K562 (cell line): ENCODE results near the gene STRIP1. TPM values are rescaled to one million over a fixed set of nuclear protein-coding genes. Genes with fewer than 3 reads are reported as not detected.
A peak's percentile ranks its signal among the peaks of the same experiment; 100 is the strongest.

ENCODE experiments used
- ARID1B ChIP-seq: fragments of 450-650 bp; IDR thresholded peaks from 2 replicates; pipeline ENCODE4 v1.6.1; 2016; ENCODE audit warnings: antibody characterized with exemption, mild to moderate bottlenecking, inconsistent platforms
- ARID4B ChIP-seq: sonication (generic); formaldehyde crosslinking; IDR thresholded peaks from 2 replicates; pipeline ENCODE4 v1.8.0; 2022; ENCODE audit warnings: mild to moderate bottlenecking, missing genetic modification reagents
- BRD9 ChIP-seq: fragments of 450-650 bp; IDR thresholded peaks from 2 replicates; pipeline ENCODE4 v1.6.1; 2018; ENCODE audit warnings: low read depth; ENCODE audit not compliant: partially characterized antibody
- CCNT2 ChIP-seq: IDR thresholded peaks from 2 replicates; pipeline ENCODE4 v1.6.1; 2011; ENCODE audit warnings: borderline replicate concordance, low read depth, mild to moderate bottlenecking, moderate library complexity, mixed read lengths, low read length; ENCODE audit not compliant: insufficient read length; ENCODE audit errors: extremely low read depth
- CEBPG ChIP-seq, 3 experiments: fragments of 200-800 bp in 1 of 3; sonication (Bioruptor generic) in 1 of 3; sonication (generic) in 1 of 3; formaldehyde crosslinking in 1 of 3; IDR thresholded peaks in 2 of 3; conservative IDR thresholded peaks in 1 of 3; 2 replicates each; pipeline versions ENCODE4 v1.6.1 to v1.8.0; 2016 to 2022; ENCODE audit warnings: missing compliant biosample characterization in 2 of 3, missing genetic modification characterization in 2 of 3, mild to moderate bottlenecking in 1 of 3, missing genetic modification reagents in 1 of 3
- DPF2 ChIP-seq: fragments of 450-650 bp; IDR thresholded peaks from 2 replicates; pipeline ENCODE4 v1.6.1; 2016
- HES1 ChIP-seq: fragments of 450-650 bp; IDR thresholded peaks from 2 replicates; pipeline ENCODE4 v1.6.1; 2016; ENCODE audit warnings: low read depth, mild to moderate bottlenecking, moderate library complexity
- POLR2B ChIP-seq: fragments of 450-650 bp; IDR thresholded peaks from 2 replicates; pipeline ENCODE4 v1.6.1; 2018; ENCODE audit warnings: low read depth; ENCODE audit not compliant: partially characterized antibody
- ZBED1 ChIP-seq: IDR thresholded peaks from 2 replicates; pipeline ENCODE4 v1.6.1; 2014
- ZBTB7A ChIP-seq: IDR thresholded peaks from 2 replicates; pipeline ENCODE4 v1.6.1; 2011; ENCODE audit warnings: low read depth, mild to moderate bottlenecking, low read length, moderate library complexity, borderline replicate concordance; ENCODE audit not compliant: control insufficient read depth
- ZNF407 ChIP-seq: fragments of 450-650 bp; IDR thresholded peaks from 2 replicates; pipeline ENCODE4 v1.6.1; 2016; ENCODE audit warnings: low read depth
- ZNF639 ChIP-seq, 2 experiments: fragments of 200-800 bp in 1 of 2; sonication (Bioruptor generic) in 1 of 2; sonication (generic) in 1 of 2; formaldehyde crosslinking in 1 of 2; IDR thresholded peaks in 1 of 2; conservative IDR thresholded peaks in 1 of 2; 2 replicates each; pipeline versions ENCODE4 v1.5.0 to v1.6.1; 2016 to 2020; ENCODE audit warnings: missing compliant biosample characterization in 1 of 2, missing genetic modification characterization in 1 of 2, missing genetic modification reagents in 1 of 2
- polyA plus RNA-seq, 8 experiments: library from polyadenylated mRNA; depleted of rRNA in 4 of 8; stranded (reverse) in 5 of 8; unstranded in 3 of 8; fragments of >200 nt; fragmentation: Nextera tagmentation in 2 of 8; fragmentation: Illumina TruSeq in 1 of 8; extraction: Ambion mirVana in 2 of 8; extraction: Trizol in 1 of 8; gene quantifications; 2 replicates each; pipeline versions ENCODE4 v1.2.1 to v1.2.3, GENCODE V29; 2011 to 2014; ENCODE audit warnings: inconsistent platforms in 1 of 8, missing spikeins in 1 of 8
- total RNA-seq, 7 experiments: library from RNA; depleted of rRNA in 6 of 7; stranded (reverse); fragments of >200 nt in 6 of 7; fragmentation: Illumina TruSeq in 2 of 7; extraction: Trizol in 2 of 7; gene quantifications; 2 replicates each; pipeline versions ENCODE4 v1.2.1 to v1.2.3, GENCODE V29; 2011 to 2021; ENCODE audit warnings: low replicate concordance in 1 of 7

STRIP1 gene
- total and polyA plus RNA-seq, 9 of the 15 experiments (the other 6 are each of a cell fraction or from before 2014, with no cell fraction given): 9.9 to 42.3 (median 32.0) TPM

- TF ChIP-seq ZNF407: peak; percentile 69; the same call in 1 of the 2 replicates
- no peak for TF ChIP-seq ZBTB7A
- TF ChIP-seq POLR2B: peak; percentile 25
- TF ChIP-seq BRD9: peak; percentile 26
- no peak for TF ChIP-seq ARID1B
- no peak for TF ChIP-seq ARID4B (CRISPR knock-in tag)
- TF ChIP-seq HES1: no peak
- no peak for TF ChIP-seq CEBPG (CRISPR knock-in tag; IDR thresholded peaks at IDR 0.05)
- no peak for TF ChIP-seq CEBPG (tag; conservative IDR thresholded peaks at IDR 0.05 in 1 of 2, IDR thresholded peaks at IDR 0.05 in 1 of 2)
- no peak for TF ChIP-seq ZBED1
- peak; percentile 51; the same call in 1 of the 2 replicates for TF ChIP-seq DPF2
- TF ChIP-seq CCNT2: no peak
- TF ChIP-seq ZNF639 (CRISPR knock-in tag; conservative IDR thresholded peaks at IDR 0.05 in 1 of 2, IDR thresholded peaks at IDR 0.05 in 1 of 2): no peak
These were observed 379 bp upstream of the STRIP1 start (continued) for GRCh38 chr1:110034040-110034450.
